PC-9 (cell line): ENCODE results near the gene SH3RF2. TPM values are rescaled to one million over a fixed set of nuclear protein-coding genes. Genes with fewer than 3 reads are reported as not detected.
"Not testable (repeated sequence)": the region's sequence is repeated elsewhere in the genome, so short reads cannot be mapped to it uniquely, and the experiment has no call there.

Experiments
- BruUV-seq: library from RNA; stranded (reverse); fragments of 400-500 nt; replicated peaks from 2 replicates; lab custom pipeline; 2021; lab: Mats Ljungman, UMichigan
- CTCF ChIA-PET: fragments of 300-600 bp; sonication (Branson Sonifier 250); formaldehyde crosslinking; loops from one replicate; lab custom pipeline; 2022; ENCODE audit warnings: antibody characterized with exemption; lab: Charles Lee
- POLR2A ChIA-PET: fragments of 300-600 bp; sonication (Branson Sonifier 250); formaldehyde crosslinking; loops from one replicate; lab custom pipeline; 2022; ENCODE audit warnings: antibody characterized with exemption; ENCODE audit not compliant: unreplicated experiment; lab: Charles Lee
- DNase-seq, 2 experiments: peaks; one replicate each; pipeline versions ENCODE4 v3.0.0 to v3.0.0-alpha.2; 2015 to 2022; ENCODE audit warnings: mixed read lengths in 1 of 2
- H2AFZ ChIP-seq: fragments of 200-600 bp; sonication (generic); 2 replicates; pipeline ENCODE4 v1.8.1; 2017; ENCODE audit warnings: antibody characterized with exemption
- H3F3A ChIP-seq: fragments of 200-600 bp; sonication (generic); 2 replicates; pipeline ENCODE4 v1.8.1; 2017; ENCODE audit warnings: antibody characterized with exemption, mild to moderate bottlenecking, low read depth; ENCODE audit not compliant: insufficient read depth
- H3K27ac ChIP-seq: fragments of 200-600 bp; sonication (generic); 2 replicates; pipeline ENCODE4 v1.6.1; 2016; ENCODE audit warnings: mixed run types
- H3K27me3 ChIP-seq: fragments of 200-600 bp; sonication (generic); 2 replicates; pipeline ENCODE4 v1.6.1; 2016; ENCODE audit warnings: low read depth, mixed run types; ENCODE audit not compliant: insufficient read depth
- H3K36me3 ChIP-seq: fragments of 200-600 bp; sonication (generic); 2 replicates; pipeline ENCODE4 v1.6.1; 2016; ENCODE audit warnings: low read depth, mixed run types
- H3K4me1 ChIP-seq: fragments of 200-600 bp; sonication (generic); replicated peaks from 2 replicates; pipeline ENCODE4 v1.6.1; 2016; ENCODE audit warnings: mixed run types; ENCODE audit not compliant: insufficient read depth
- H3K4me2 ChIP-seq: fragments of 200-600 bp; sonication (generic); 2 replicates; pipeline ENCODE4 v1.6.1; 2017; ENCODE audit warnings: mixed run types
- H3K4me3 ChIP-seq: fragments of 200-600 bp; sonication (generic); 2 replicates; pipeline ENCODE4 v1.6.1; 2016; ENCODE audit warnings: mixed run types
- H3K79me2 ChIP-seq: fragments of 200-600 bp; sonication (generic); 2 replicates; pipeline ENCODE4 v1.6.1; 2017; ENCODE audit warnings: low read depth, mixed run types
- H3K9me2 ChIP-seq: fragments of 200-600 bp; sonication (generic); 2 replicates; pipeline ENCODE4 v1.8.1; 2017; ENCODE audit warnings: mild to moderate bottlenecking; ENCODE audit not compliant: insufficient read depth
- H3K9me3 ChIP-seq: fragments of 200-600 bp; sonication (generic); 2 replicates; pipeline ENCODE4 v1.8.1; 2016; ENCODE audit warnings: low read depth; ENCODE audit not compliant: insufficient read depth
- H4K20me1 ChIP-seq: fragments of 200-600 bp; sonication (generic); 2 replicates; pipeline ENCODE4 v1.8.1; 2017; ENCODE audit not compliant: insufficient read depth
- CTCF ChIP-seq: fragments of 200-600 bp; sonication (generic); conservative IDR thresholded peaks from 2 replicates; pipeline ENCODE4 v1.6.1; 2017; ENCODE audit warnings: mixed run types, antibody characterized with exemption, mild to moderate bottlenecking, moderate library complexity
- EZH2 ChIP-seq: fragments of 200-600 bp; sonication (generic); IDR thresholded peaks from 2 replicates; pipeline ENCODE4 v1.8.0; 2017; ENCODE audit warnings: antibody characterized with exemption, low read depth
- intact Hi-C: fragments of 100-400 bp; cut with micrococcal nuclease; formaldehyde crosslinking; loops from one replicate; pipeline ENCODE4 v1.10.0; 2022; ENCODE audit not compliant: unreplicated experiment
- total RNA-seq: library from RNA; stranded (reverse); gene quantifications from 2 replicates; pipeline ENCODE4 v1.2.3, GENCODE V29; 2021

SH3RF2 gene
- total RNA-seq, 1 experiment from 2014 or later: 37.2 TPM

GRCh38 chr5:145949474-145949873, 13.1 kb downstream of the SH3RF2 start:
- no peaks in the 10 kb centered on the region for H3K9me3 ChIP-seq
- H3F3A ChIP-seq: peaks cover 32% of the 10 kb centered on the region
- H3K4me1 ChIP-seq: peaks cover 36% of the 10 kb centered on the region
- TF ChIP-seq CTCF: no peak
- TF ChIP-seq EZH2: no peak
- H3K36me3 ChIP-seq: 0 out of 2 replicates have a peak, but pooled peaks cover 14% of the 10 kb centered on the region
- H4K20me1 ChIP-seq: no peaks in the 10 kb centered on the region
- H2AFZ ChIP-seq: no peak overlapping the region
- H3K27me3 ChIP-seq: no peaks in the 10 kb centered on the region
- no peaks in the 10 kb centered on the region for H3K9me2 ChIP-seq
- BruUV-seq: no TSS peak
- peaks cover 30% of the 10 kb centered on the region for H3K79me2 ChIP-seq
- no peak overlapping the region for H3K27ac ChIP-seq
- intact Hi-C loops: no loop called here
- no peak overlapping the region for H3K4me3 ChIP-seq
- H3K4me2 ChIP-seq: no peak overlapping the region
- POLR2A ChIA-PET: no interaction called here
- CTCF ChIA-PET: no interaction called here
- DNase-seq: no peak

GRCh38 chr5:145951071-145951470, 14.7 kb downstream of the SH3RF2 start:
- no peak for DNase-seq
- Histone ChIP-seq H3K27me3 (no peaks in the 10 kb centered on the region), H3K4me3 (no peak overlapping the region), H3K27ac (no peak overlapping the region), H3K4me1 (peaks cover 20% of the 10 kb centered on the region), H2AFZ (no peak overlapping the region), H3K4me2 (no peak overlapping the region), H3F3A (peaks cover 19% of the 10 kb centered on the region), H3K36me3 (0 out of 2 replicates have a peak, but pooled peaks cover 14% of the 10 kb centered on the region), H3K9me3 (no peaks in the 10 kb centered on the region), H4K20me1 (no peaks in the 10 kb centered on the region), H3K79me2 (peaks cover 18% of the 10 kb centered on the region), H3K9me2 (no peaks in the 10 kb centered on the region)
- intact Hi-C loops: no loop called here
- POLR2A ChIA-PET: interaction anchor here (0.7 kb wide), 1 partner anchor 39 kb away, joined by 4 read pairs; no protein-coding TSS in a partner anchor
- no peak for TF ChIP-seq EZH2
- CTCF ChIA-PET: no interaction called here
- no TSS peak for BruUV-seq

GRCh38 chr5:145953202-145953601, 16.8 kb downstream of the SH3RF2 start:
- Histone ChIP-seq H4K20me1 (no peaks in the 10 kb centered on the region), H3K79me2 (peaks cover 7% of the 10 kb centered on the region), H3F3A (no peaks in the 10 kb centered on the region), H3K27ac (no peak overlapping the region), H3K9me3 (no peaks in the 10 kb centered on the region), H2AFZ (no peak overlapping the region), H3K4me2 (no peak overlapping the region), H3K36me3 (0 out of 2 replicates have a peak, but pooled peaks cover 7% of the 10 kb centered on the region), H3K4me3 (no peak overlapping the region), H3K9me2 (no peaks in the 10 kb centered on the region), H3K27me3 (no peaks in the 10 kb centered on the region), H3K4me1 (no peaks in the 10 kb centered on the region)
- no peak for DNase-seq
- no peak for TF ChIP-seq EZH2
- no peak for TF ChIP-seq CTCF
- BruUV-seq: no TSS peak
- intact Hi-C loops: no loop called here
- POLR2A ChIA-PET: no interaction called here
- CTCF ChIA-PET: no interaction called here

GRCh38 chr5:145954140-145954539, 17.8 kb downstream of the SH3RF2 start:
- H4K20me1 ChIP-seq, H3K4me2 ChIP-seq, DNase-seq, H3K36me3 ChIP-seq, H3K4me1 ChIP-seq, H3K4me3 ChIP-seq, POLR2A ChIA-PET, H2AFZ ChIP-seq, CTCF ChIA-PET, H3K9me2 ChIP-seq, BruUV-seq, H3K9me3 ChIP-seq, H3K27me3 ChIP-seq, H3K27ac ChIP-seq, H3F3A ChIP-seq, H3K79me2 ChIP-seq, intact Hi-C loops: not testable (repeated sequence)
